Fibroblast of peridontal ligament (primary cell): ENCODE data around the gene PCSK5.
A peak's percentile ranks its signal among the peaks of the same experiment; 100 is the strongest.
"Not testable (repeated sequence)": the region's sequence is repeated elsewhere in the genome, so short reads cannot be mapped to it uniquely, and the experiment has no call there.

ENCODE experiments used
- DNase-seq: peaks from one replicate; pipeline ENCODE4 v3.0.0-alpha.2; 2010; ENCODE audit errors: extremely low read depth

The PCSK5 gene

GRCh38 chr9:75890472-75891276 is at the start of gene PCSK5:
Gene PCSK5 (plus strand): TSS chr9:75890673. CDS start chr9:75891182, 509 bp downstream.
- DNase-seq, result peak; percentile 90

GRCh38 chr9:75844321-75844720 is 46.2 kb upstream of the PCSK5 start:
- DNase-seq, result no peak

GRCh38 chr9:75845806-75846205 is 44.7 kb upstream of the PCSK5 start:
- DNase-seq, result no peak

- DNase-seq, result no peak
These were observed 43.4 kb upstream of the PCSK5 start for GRCh38 chr9:75847085-75847484.

GRCh38 chr9:75850459-75851200 is 39.8 kb upstream of the PCSK5 start:
- DNase-seq, result no peak

GRCh38 chr9:75851917-75852316 is 38.6 kb upstream of the PCSK5 start:
- DNase-seq, result no peak

GRCh38 chr9:75852746-75853145 is 37.7 kb upstream of the PCSK5 start:
- DNase-seq, result no peak

GRCh38 chr9:75855509-75855908 is 35.0 kb upstream of the PCSK5 start:
- peak; percentile 21 for DNase-seq

- DNase-seq, result no peak
These were observed 31.9 kb upstream of the PCSK5 start for GRCh38 chr9:75858497-75859092.

- DNase-seq, result no peak
These were observed 26.2 kb upstream of the PCSK5 start for GRCh38 chr9:75864266-75864665.

GRCh38 chr9:75866273-75866871 is 24.1 kb upstream of the PCSK5 start:
- DNase-seq, result peak; percentile 70

- not testable (repeated sequence) for DNase-seq
These were observed 21.9 kb upstream of the PCSK5 start for GRCh38 chr9:75868526-75868925.

GRCh38 chr9:75869236-75869635 is 21.2 kb upstream of the PCSK5 start:
- DNase-seq, result no peak

GRCh38 chr9:75870450-75870849 is 20.0 kb upstream of the PCSK5 start:
- no peak for DNase-seq

- DNase-seq, result no peak
These were observed 18.8 kb upstream of the PCSK5 start for GRCh38 chr9:75871624-75872023.

GRCh38 chr9:75873712-75874111 is 16.8 kb upstream of the PCSK5 start:
- no peak for DNase-seq

GRCh38 chr9:75876999-75877640 is 13.4 kb upstream of the PCSK5 start:
- DNase-seq, result no peak

- DNase-seq, result no peak
These were observed 12.0 kb upstream of the PCSK5 start for GRCh38 chr9:75878488-75878860.

- peak; percentile 65 for DNase-seq
These were observed 9.9 kb upstream of the PCSK5 start for GRCh38 chr9:75880618-75881017.

- no peak for DNase-seq
These were observed 8.7 kb upstream of the PCSK5 start for GRCh38 chr9:75881761-75882160.

- peak; percentile 38 for DNase-seq
These were observed 4.8 kb upstream of the PCSK5 start for GRCh38 chr9:75885652-75886051.

- no peak for DNase-seq
These were observed 896 bp upstream of the PCSK5 start for GRCh38 chr9:75889577-75889976.
